ENCODE data around the gene TNFAIP3. TPM values are rescaled to one million over a fixed set of nuclear protein-coding genes. Genes with fewer than 3 reads are reported as not detected.

The TNFAIP3 gene
- total RNA-seq, 2 experiments from 2014 or later = 3,816 to 3,885 TPM

DNA sequence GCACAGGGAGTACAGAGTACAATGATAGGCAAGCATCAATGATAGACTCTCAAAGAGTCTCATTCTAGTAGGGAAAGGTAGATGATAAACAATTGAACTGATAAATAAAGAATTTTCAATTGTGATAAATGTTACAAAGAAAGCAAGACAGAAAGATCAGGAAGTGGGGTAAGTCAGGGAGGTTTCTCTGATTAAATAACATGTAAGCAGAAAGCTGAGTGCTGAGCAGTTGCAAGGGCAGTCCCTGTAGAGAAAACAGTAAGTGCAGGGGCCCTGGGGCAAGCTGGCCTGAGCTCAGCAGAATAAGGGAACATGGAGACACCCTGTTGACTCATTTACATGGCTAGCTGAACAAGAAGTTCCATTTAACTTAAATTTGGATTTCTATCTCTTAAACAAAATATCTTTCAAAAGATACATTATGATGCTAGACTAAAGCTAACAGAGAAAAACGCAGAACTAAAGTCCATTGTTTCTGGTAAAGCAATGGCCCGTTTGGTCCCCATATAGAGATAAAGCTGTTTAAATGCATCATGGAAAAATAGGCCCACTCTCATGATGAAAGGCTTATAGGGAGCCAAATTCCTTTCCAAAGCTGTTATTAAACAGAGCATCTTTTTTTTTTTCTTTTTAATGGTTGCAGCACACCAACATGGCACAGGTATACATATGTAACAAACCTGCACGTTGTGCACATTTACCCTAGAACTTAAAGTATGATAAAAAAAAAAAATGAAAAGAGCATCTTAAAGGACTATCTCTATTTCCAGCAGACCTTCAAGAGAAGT is 5.3 kb upstream of the TNFAIP3 start:
- intact Hi-C loops (cut with DNase I, micrococcal nuclease) = loop anchor here in 1 of 2 experiments (2.0 kb wide), 1 partner anchor 27 kb away; no protein-coding TSS in a partner anchor
- ATAC-seq (ENCODE audit: poor library complexity) = no peak
- peaks cover 35% of the 10 kb centered on the region for H3K36me3 Mint-ChIP-seq (ENCODE audit: low read depth)
- no peak overlapping the region for H3K27ac ChIP-seq (ENCODE audit: low read depth in 1 of 2, low read length in 2 of 2)
- peak overlapping the region; percentile 1 for H3K4me3 Mint-ChIP-seq
- H3K9me3 ChIP-seq (ENCODE audit: control insufficient read depth in 1 of 2, insufficient read depth in 1 of 2, low read length in 2 of 2) = no peaks in the 10 kb centered on the region
- H3K27me3 ChIP-seq (ENCODE audit: control insufficient read depth in 1 of 2, insufficient read depth in 2 of 2, low read length in 2 of 2) = no peaks in the 10 kb centered on the region
- H3K27me3 Mint-ChIP-seq = no peaks in the 10 kb centered on the region
- peaks cover 10% of the 10 kb centered on the region for H3K4me1 ChIP-seq (ENCODE audit: insufficient read depth, low read length)
- POLR2A ChIA-PET = interaction anchor here (0.9 to 1.3 kb wide), 3 partner anchors 10 to 62 kb away, joined by 3 read pairs; no protein-coding TSS in a partner anchor
- CTCF ChIA-PET = interaction anchor here (0.6 to 1.6 kb wide), 4 partner anchors 20 to 154 kb away, joined by 3 read pairs; no protein-coding TSS in a partner anchor
- peaks cover 49% of the 10 kb centered on the region for H3K4me1 Mint-ChIP-seq (ENCODE audit: low read depth)
- TF ChIP-seq, protein P1, sequence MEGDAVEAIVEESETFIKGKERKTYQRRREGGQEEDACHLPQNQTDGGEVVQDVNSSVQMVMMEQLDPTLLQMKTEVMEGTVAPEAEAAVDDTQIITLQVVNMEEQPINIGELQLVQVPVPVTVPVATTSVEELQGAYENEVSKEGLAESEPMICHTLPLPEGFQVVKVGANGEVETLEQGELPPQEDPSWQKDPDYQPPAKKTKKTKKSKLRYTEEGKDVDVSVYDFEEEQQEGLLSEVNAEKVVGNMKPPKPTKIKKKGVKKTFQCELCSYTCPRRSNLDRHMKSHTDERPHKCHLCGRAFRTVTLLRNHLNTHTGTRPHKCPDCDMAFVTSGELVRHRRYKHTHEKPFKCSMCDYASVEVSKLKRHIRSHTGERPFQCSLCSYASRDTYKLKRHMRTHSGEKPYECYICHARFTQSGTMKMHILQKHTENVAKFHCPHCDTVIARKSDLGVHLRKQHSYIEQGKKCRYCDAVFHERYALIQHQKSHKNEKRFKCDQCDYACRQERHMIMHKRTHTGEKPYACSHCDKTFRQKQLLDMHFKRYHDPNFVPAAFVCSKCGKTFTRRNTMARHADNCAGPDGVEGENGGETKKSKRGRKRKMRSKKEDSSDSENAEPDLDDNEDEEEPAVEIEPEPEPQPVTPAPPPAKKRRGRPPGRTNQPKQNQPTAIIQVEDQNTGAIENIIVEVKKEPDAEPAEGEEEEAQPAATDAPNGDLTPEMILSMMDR (IDR thresholded peaks at IDR 0.05) = no peak
- H3K36me3 ChIP-seq (ENCODE audit: insufficient read depth, low read length) = no peaks in the 10 kb centered on the region
- peak overlapping the region; percentile 72 for H3K27ac Mint-ChIP-seq
- DNase-seq = peak in 2 of 14 experiments; percentile 20 to 21
- H3K9me3 Mint-ChIP-seq = no peaks in the 10 kb centered on the region
- no peak overlapping the region for H3K4me3 ChIP-seq (ENCODE audit: low read length)

DNA sequence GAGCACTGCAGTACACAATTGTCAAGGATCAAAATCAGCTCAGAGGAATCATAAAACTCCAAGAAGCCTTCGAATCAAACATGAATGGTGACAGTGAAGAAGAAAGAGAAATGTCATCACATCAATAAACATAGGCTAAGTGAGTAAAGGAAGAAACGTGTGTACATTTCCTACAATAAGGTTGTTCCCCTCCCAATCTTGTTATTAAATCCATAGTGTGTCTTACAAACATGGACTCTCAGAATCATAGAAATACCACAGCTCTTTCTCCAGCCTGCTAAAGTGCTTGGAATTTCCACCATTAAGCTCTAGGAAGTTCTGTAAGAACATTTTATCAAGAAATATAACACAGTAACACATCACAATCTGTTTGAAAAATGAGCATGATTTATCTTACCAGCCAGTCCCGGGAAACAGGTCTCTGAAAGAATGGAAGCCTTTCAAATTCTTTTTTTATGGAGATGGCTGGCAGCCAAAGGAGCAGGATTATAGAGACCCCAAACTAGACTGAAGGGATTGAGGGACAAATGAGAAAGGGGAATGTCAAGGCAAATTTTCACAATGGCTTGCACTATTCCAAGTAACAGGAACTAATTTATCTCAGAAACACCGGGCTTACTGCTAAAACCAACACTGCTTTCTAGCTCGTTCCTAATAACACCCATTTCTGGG is 4.5 kb upstream of the TNFAIP3 start:
- CTCF ChIA-PET = interaction anchor here (0.9 to 1.6 kb wide), 3 partner anchors 19 to 155 kb away, joined by 3 read pairs; no protein-coding TSS in a partner anchor
- intact Hi-C loops (cut with DNase I, micrococcal nuclease) = no loop called here

More for the DNA sequence above, 4.5 kb upstream of the TNFAIP3 start:
- Histone ChIP-seq H3K4me1 (ENCODE audit: insufficient read depth, low read length) (peaks cover 10% of the 10 kb centered on the region), H3K27ac (ENCODE audit: low read depth in 1 of 2, low read length in 2 of 2) (no peak overlapping the region), H3K27me3 (ENCODE audit: control insufficient read depth in 1 of 2, insufficient read depth in 2 of 2, low read length in 2 of 2) (no peaks in the 10 kb centered on the region), H3K9me3 (ENCODE audit: control insufficient read depth in 1 of 2, insufficient read depth in 1 of 2, low read length in 2 of 2) (no peaks in the 10 kb centered on the region), H3K36me3 (ENCODE audit: insufficient read depth, low read length) (no peaks in the 10 kb centered on the region), H3K4me3 (ENCODE audit: low read length) (no peak overlapping the region)
- peaks cover 53% of the 10 kb centered on the region for H3K4me1 Mint-ChIP-seq (ENCODE audit: low read depth)
- POLR2A ChIA-PET = interaction anchor here (1.2 to 1.3 kb wide), 2 partner anchors 9 to 38 kb away, joined by 3 read pairs; no protein-coding TSS in a partner anchor
- no peaks in the 10 kb centered on the region for H3K9me3 Mint-ChIP-seq
- ATAC-seq (ENCODE audit: poor library complexity) (no peak), DNase-seq (no peak)
- TF ChIP-seq, protein P1 (IDR thresholded peaks at IDR 0.05) = no peak
- H3K27me3 Mint-ChIP-seq = peaks cover 4% of the 10 kb centered on the region
- no peak overlapping the region for H3K27ac Mint-ChIP-seq
- peaks cover 38% of the 10 kb centered on the region for H3K36me3 Mint-ChIP-seq (ENCODE audit: low read depth)
- no peak overlapping the region for H3K4me3 Mint-ChIP-seq

Measured in CD4-positive, alpha-beta T cell (primary cell).